ELR (cell line): ENCODE results near the gene LRRC37A.
"Not testable (repeated sequence)": the region's sequence is repeated elsewhere in the genome, so short reads cannot be mapped to it uniquely, and the experiment has no call there.

ENCODE experiments used
- DNase-seq: peaks from one replicate; pipeline ENCODE4 v3.0.0-alpha.2; 2015; ENCODE audit warnings: low read depth

The LRRC37A gene

DNA sequence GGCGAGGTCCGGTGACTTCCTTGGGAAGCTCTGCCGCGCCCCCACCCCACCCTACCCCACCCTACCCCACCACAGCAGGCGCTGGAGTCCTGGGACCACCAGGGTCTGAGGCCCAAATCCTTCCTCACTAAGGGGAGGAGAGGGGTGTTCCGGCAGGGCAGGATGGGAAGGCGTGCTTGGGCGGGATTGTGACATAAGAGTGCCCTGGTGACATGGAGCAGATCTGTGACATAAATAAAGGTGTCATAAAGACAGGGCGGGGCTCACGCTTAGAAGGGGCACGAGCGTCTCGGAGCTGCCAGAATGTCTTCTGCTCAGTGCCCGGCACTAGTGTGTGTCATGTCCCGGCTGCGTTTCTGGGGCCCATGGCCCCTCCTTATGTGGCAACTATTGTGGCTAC lies at the start of gene LRRC37A:
LRRC37A (plus strand) TSS at position 301 of the 400 bp plus-strand sequence; CDS start at position 304, 3 bp downstream.
- DNase-seq: not testable (repeated sequence)

DNA sequence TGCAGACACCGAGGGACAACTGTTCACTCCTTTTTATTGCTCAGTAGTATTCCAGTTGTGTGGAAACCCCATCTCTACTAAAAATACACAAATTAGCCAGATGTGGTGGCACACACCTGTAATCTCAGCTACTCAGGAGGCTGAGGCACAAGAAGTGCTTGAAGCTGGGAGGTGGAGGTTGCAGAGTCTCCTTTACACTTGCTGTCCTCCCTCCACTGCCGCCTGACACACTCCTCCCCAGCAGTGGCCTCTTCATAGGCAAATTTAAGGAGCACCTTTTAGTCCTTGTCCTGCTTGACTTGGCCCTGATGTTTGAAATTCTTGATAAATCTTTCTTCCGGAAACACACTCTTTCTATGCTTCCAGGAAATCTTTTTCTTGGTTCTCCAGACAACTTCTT lies 45.8 kb upstream of the LRRC37A start:
- DNase-seq: not testable (repeated sequence)

DNA sequence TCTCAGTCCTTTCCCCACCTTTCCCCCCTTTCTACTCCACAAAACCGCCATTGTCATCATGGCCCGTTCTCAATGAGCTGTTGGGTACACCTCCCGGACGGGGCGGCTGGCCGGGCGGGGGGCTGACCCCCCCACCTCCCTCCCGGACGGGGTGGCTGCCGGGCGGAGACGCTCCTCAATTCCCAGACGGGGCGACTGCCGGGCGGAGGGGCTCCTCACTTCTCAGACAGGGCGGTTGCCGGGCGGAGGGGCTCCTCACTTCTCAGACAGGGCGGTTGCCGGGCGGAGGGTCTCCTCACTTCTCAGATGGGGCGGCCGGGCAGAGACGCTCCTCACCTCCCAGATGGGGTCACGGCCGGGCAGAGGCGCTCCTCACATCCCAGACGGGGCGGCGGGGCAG lies 42.1 kb upstream of the LRRC37A start:
- not testable (repeated sequence) for DNase-seq

DNA sequence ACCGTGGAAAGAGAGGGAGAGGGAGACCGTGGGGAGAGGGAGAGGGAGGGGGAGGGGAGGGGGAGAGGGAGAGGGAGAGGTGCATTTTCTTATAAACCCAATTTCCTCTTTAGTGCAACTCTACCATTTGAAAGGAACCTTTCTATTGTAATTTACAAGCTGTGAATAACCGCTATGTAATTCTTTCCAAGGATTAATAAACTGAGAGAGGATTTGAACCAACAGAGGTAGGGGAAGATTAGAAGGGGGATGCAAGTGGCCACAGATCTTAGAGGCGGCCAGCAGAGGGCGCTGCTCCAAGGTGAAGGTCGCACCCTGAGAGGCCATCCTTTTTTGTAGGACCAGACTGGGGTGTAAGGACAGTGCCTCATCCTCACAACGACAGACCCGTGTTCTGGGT lies 41.2 kb upstream of the LRRC37A start:
- peak; percentile 86 for DNase-seq

DNA sequence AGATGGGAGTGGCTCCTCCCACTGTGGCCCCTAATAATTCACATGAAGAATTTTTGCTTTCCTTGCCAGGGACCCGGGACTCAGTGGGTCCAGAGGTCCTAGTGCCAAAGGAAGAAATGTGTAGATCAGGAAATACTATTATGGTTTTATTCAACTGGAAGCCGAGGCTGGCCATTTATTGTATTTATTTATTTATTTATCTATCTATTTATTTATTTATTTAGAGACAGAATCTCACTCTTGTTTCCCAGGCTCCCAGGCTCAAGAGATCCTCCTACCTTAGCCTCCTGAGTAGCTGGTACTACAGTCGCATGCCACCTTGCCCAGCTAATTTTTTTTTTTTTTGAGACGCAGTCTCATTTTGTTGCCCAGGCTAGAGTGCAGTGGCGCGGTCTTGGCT lies 40.7 kb upstream of the LRRC37A start:
- DNase-seq: not testable (repeated sequence)

DNA sequence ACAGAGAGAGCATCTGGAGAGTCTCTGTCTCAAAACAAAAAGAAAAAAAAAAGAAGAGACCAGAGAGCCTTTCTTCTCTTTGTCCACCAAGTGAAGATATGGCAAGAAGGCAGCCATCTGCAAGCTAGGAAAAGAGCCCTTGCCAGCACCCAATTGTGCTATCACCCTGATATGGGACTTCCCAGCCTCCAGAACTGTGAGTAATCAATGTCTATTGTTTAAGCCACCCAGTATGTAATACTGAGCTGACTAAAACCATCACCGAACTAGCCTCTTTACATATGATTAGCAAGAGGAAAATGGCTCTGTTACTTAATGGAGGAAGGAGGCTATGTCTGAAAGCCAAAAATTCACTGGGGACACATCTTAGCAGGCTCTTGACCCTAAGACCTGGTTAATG lies 38.6 kb upstream of the LRRC37A start:
- not testable (repeated sequence) for DNase-seq

DNA sequence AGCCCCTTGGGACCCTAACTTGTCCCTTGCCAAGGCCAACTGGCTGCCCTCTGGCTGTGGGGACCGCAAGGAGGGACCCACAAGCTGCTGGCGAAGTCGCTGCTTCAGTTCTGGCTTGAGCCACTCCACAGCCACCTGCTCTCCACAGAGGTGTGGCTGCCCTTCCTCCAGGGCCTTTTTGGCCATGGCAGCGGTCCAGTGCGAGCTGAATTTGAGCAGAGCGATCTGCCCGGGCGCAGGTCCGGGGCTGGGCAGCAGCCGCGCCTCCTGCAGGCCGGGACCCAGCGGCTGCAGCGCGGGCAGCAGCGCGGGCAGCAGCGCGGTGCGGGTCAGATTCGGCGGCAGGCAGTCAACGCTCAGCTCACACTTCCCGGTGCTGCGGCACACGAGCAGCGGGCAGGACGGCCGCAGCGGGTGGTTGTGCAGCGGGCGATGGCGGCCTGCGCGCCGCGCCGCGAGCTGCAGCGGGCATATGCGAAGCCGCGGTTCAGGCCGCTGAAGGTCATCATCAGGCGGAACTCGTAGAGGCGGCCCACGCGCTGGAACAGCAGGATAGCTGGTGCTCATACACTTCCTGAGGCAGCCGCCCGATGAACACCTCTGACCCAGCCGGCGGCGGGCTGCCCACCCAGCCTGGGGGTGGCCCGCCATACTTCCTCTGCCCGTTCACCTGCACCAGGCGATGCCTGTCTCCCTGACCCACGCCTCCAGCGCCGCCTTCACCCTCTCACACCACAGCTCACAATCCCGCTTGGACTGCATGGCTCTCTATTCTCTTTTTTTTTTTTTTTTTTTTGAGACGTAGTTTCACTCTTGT lies 34.9 kb upstream of the LRRC37A start:
- DNase-seq: peak; percentile 57

DNA sequence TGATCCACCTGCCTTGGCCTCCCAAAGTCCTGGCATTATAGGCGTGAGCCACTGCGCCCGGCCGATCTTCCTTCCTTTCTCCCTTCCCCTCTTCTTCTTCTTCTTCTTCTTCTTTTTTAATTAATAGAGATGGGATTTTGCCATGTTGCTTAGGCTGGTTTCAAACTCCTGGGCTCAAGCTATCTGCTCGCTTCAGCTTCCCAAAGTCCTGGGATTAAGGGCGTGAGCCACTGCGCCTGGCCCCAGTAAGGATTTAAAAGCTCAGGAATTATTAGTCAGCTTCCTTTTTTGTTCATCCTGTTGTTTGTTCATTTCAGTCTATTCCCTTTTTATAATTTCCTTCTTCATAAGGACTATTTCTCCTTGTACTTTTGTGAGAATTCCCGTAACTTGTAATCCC lies 32.7 kb upstream of the LRRC37A start:
- peak; percentile 56 for DNase-seq

DNA sequence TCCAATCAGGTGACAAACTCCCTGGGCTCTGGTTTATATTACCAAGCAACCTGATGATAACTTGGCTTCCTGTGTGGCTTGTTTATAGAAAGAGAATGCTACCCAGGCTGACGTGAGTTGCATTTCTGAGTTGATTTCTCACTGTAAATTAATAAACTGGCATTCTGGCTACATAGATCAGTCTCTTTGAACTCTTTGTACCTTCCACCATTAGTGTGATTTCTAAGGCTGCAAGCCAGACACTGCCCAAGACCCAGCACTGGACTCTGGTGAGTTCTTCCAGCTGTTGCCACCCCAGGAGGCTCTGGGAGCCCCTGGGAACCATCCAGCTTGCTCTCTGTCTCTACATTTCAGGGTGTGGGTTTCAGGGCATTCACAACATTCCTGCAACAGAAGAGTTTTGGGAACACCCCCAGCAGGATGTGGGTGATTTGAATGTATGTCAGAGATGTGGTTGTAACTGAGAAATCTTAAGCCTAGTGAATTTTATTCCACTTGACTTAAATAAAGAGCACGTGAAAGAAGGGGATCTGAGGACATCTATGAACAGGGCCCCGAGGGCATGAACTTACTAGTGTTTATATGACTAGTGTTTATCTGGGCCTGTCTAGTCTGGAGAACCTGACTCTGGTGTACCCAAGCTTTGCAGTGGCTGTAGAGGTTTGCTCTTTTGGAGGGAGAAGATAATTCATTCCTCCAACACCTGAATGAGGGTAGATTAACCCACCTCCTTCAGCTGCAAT lies 30.3 kb upstream of the LRRC37A start:
- peak; percentile 99 for DNase-seq

DNA sequence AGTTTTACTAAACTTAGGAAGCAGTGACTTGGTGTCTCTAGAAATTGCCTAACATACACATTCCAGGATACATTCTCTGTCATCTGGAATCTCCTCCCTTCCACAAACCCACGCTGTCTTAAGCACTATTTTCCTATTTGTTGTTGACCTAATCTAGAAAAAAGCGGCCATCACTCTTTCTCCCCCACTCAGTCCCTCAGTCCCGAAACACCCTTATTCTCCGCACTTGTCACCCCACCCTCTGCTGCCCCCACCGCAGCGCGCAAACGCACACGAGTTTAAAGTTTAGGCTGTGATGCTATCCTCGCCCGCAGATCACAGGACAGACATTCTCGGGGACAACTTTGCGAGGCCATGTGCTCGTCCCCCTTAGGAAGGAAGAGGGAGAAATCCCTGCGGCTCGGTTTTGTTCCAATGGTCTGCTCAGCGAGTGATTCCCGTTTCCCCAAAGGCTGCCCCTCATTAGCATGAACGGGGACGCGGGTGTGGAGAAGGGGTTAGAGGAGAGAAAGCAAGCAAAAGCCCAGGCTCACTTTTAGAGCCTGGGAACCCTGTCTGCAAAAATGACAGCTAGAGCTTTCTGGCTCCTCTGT lies 28.8 kb upstream of the LRRC37A start:
- DNase-seq: peak; percentile 76

DNA sequence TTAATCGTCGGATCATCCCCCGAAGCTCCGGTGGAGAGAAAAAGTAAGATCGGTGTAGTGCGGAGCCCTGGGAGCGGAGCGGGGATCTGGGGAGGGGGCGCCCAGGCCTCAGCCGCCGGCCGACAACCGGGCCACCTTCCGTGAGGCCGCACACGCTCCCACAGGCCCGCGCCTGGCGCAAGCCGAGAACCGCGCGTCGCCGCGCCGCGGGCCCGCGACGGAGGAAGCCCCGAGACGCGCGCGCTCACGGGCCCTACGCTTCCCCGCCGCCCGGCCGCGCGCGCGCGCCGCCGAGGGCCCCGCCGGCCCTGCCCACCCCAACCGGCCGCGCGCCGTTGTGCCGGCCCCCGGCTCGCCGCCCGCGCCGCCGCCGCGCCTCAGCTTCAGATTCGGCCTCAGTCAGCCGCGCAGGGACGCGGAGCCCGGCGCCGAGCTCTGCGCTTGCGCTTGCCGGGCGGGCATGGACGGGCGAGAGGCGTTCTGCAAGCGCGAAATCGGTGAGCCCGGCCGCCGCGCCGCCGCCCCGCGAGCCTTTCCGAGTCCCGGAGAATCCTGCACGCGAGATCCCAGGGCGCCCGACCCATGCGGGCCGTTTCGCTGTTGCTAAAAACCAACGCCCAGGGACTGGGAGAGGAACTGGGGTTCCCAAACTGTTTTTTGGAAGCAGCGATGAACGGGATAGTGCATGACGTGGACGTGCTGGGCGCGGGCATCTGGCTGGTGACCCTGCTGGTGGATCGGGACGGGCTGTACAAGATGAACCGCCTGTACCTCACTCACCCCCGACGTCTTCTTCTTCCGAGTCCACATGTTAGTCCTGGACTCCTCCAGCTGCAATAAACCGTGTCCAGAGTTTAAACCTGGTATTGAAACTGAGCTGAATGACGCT lies 28.0 kb upstream of the LRRC37A start:
- DNase-seq: peak; percentile 97

DNA sequence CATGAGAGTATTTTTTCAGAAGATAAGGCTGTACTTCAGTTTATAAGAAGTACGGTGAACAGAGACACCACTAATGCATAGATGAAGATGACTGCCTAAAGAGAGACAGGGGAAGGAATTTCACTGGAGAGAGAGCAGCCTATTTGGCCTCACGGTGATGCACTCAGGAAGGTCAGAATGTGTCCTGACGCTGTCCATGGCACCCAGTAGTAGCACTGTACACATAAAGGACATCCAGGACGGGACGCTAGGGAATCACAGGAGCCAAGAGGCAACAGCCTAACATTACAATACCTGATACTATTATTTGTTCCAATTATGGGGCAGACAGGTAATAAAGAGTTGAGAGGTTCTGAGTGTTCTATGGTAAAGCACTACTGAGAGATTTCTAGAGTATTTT lies 24.9 kb upstream of the LRRC37A start:
- no peak for DNase-seq

DNA sequence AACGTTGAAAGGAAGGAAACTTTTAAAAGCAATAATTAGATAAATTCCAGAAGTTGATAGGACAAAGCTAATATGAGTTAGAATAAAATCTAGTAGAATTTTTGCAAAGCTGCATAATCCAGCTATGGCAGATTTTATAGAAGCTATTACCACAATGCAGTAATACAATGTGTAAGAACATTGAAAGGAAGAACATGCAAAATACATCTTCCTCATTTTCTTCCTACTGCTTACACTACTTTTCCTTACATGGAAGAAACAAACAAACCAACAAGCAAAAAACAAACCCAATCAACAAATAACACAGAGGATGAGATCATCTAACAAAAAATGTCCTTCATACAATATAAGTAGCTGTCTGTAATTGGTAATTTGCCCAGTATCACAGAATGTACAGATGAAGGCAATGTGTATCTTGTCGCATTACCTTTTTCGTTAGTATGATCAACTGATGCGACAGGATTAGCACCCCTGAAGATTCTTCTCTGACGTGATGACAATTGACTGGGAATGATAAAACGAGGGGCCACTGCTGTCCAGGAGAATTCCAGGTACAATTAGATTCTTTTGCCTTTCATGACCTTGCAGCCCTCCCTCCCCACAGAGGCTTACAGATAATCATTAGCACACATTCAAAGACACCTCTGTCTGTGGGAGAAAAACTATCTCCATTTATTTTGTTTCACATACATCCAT lies 21.2 kb upstream of the LRRC37A start:
- no peak for DNase-seq

DNA sequence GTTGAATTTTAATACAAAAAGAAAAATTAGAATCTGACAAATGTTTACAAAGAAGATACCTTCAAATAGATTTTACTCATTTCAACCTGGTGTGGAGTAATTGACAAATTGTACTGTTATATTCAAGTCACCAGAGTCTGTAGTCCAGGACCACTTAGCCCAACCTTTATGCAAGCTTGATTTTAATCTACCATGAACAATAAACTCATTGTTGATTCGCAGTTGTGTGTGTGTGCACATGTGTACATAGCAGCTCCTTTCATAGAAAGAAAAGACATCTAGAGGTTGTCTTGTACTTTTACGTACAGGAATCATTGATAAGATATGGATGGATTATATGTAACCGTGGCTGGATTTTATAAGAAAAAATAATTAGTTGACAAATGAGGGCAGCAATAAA lies 20.7 kb upstream of the LRRC37A start:
- no peak for DNase-seq

DNA sequence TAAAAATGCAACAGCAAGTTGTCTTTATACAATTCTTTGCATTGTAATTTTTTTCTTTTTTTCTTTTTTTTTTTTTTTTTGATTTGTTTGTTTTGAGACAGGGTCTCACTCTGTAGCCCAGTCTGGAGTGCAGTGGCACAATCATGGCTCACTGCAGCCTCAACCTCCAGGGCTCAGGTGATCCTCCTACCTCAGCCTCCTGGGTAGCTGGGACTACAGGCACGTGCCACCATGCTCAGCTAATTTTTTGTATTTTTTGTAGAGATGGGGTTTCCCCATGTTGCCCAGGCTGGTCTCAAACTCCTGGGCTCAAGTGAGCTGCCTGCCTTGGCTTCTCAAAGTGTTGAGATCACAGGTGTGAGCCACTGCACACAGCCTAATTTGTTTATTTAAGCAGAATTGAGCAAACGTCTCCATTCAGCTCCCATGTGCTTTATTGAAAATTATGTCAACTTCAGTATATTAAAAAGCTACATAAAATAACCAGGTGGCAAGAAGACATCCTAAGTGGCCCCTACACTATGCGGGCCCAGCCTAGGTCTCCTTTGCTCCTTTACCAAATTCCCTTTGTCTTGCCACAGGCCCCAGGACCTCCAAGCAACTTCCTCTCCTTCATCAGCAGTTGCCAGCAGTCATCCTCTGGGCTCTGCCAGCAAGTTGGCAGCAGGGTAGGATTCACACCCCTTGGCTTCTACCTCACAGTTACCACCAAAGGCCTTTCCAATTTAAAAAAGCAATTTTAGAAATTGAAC lies 18.0 kb upstream of the LRRC37A start:
- not testable (repeated sequence) for DNase-seq

DNA sequence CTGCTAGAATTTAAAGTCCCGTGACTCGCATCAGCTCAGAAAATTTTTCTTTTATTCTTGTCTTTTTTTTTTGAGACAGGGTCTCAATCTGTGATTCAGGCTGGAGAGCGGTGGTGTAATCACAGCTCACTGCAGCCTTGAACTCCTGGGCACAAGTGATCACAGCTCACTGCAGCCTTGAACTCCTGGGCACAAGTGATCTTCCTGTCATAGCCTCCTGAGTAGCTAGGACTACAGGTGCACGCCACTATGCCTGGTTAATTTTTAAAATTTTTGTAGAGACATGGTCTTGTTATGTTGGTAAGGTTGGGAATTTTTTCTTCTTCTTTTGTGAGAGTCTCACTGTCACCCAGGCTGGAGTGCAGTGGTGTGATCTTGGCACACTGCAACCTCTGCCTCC lies 13.6 kb upstream of the LRRC37A start:
- not testable (repeated sequence) for DNase-seq

DNA sequence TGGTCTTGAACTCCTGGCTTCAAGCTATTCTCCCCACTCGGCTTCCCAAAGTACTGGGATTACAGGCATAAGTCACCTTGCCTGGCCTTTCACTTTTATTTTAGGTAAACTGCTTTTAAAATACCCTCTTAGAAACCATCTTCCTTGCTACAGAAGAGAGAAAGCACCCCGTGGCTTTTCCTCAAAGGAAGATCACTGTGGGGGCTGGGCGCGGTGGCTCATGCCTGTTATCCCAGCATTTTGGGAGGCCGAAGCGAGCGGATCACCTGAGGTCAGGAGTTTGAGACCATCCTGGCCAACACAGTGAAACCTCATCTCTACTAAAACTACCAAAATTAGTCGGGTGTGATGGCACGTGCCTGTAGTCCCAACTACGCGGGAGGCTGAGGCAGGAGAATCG lies 12.3 kb upstream of the LRRC37A start:
- not testable (repeated sequence) for DNase-seq

DNA sequence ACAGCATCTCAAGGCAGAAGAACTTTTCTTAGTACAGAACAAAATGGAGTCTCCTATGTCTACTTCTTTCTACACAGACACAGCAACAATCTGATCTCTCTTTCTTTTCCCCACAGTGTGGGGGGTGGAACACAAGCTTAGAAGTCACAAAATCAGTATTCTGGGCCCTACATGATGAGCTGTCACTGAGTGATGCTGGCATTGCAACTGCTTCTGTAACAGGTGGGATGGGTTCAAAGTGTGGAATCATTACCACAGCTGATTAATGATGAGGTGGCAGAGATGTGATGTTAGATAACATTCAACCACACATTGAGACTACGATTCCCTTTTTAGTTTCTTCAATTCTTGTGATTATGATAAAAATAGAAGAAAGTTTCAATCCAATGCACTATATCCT lies 10.5 kb upstream of the LRRC37A start:
- peak; percentile 96 for DNase-seq

DNA sequence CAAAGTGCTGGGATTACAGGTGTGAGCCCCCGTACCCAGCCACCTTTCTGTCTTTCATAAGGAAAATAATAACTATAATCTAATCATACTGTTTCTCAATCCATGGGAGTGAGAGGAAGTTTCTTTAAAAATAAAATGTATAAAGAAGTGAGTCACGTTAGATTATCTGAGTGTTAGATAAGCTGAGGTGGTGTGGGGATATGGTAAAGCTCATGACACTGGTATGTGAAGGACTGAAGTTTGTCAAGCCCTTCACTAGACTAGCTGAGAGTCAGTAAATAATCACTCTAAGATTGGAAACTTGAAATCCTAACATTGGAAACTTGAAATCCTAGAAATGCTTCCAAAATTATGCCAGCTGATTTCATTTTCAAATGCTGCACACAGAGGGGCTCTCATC lies 9.4 kb upstream of the LRRC37A start:
- DNase-seq: peak; percentile 75

DNA sequence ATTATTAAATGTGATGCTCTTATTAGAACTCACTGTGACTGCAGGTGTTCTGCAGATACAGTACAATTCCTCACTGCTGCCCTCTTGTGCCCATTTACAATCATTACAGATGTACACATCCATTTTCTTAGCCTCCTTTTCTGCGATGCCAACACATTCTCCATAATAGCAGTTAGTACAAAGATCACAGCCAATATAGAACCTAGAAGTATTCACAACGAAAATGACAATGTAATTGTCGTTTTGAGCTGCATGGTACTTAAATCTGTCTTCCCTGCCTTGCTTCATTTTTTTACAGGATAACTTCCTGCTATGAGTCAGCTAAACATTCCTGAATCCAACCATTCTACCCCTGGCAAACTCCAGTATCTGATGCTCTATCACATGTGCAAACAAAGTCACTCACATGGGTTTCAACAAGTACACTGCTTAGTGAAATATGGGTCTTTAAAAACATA lies 8.1 kb upstream of the LRRC37A start:
- DNase-seq: peak; percentile 92
